Measurements from ENCODE around the gene ATG13. TPM values are rescaled to one million over a fixed set of nuclear protein-coding genes. Genes with fewer than 3 reads are reported as not detected.

ATG13 gene
- total RNA-seq, 4 donors from 2014 or later, result 40.9 to 79.4 (median 66.4) TPM

DNA sequence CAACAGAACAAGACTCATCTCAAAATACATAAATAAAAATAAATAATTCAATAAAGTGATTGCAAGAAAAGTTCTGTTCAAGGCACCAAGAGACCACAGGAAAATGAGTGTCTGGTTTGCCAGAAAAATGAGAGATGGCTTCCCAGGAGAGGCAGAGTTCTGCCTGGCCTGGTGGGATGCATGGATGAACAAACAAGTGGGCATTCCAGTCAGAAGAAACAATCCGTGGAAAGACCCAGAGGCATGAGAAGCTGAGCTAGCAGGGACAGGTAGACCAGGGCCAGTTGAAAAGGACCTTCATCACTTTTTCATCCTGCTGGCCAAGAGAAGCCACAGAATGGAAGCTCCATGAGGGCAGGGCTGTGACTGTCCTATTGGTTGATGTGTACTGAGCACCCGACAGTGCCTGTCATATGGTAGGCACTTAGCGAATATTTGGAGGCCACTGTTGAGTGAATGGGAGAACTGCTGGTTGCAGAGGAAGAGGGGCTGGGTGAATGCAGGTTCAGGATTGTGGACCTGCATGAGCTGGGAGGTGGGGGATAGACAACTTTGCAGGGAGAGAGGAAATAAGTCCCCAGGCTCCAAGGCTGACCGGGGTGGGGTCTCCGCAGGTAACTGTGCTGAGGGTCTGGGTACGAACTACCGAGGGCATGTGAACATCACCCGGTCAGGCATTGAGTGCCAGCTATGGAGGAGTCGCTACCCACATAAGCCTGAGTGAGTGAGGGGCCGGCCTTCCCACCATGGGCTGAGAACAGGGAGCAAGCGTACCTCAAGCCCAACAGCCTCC, 105.4 kb downstream of the ATG13 start:
- 93 to 97% methylated on average over 6 to 10 of the region's 11 CpGs for WGBS, 2 donors
- intact Hi-C loops (cut with DNase I), result no loop called here
- Histone ChIP-seq H3K4me3 (no peak overlapping the region), H3K27me3 (no peaks in the 10 kb centered on the region), H3K9me3 (no peaks in the 10 kb centered on the region), H3K4me1 (peaks cover 0 to 3% (median 0%) of the 10 kb centered on the region in 3 donors), H3K36me3 (no peaks in the 10 kb centered on the region), H3K27ac (no peak overlapping the region)
- DNase-seq, result no peak
- no peak for TF ChIP-seq POLR2A (IDR thresholded peaks at IDR 0.05)
- TF ChIP-seq, protein P1, sequence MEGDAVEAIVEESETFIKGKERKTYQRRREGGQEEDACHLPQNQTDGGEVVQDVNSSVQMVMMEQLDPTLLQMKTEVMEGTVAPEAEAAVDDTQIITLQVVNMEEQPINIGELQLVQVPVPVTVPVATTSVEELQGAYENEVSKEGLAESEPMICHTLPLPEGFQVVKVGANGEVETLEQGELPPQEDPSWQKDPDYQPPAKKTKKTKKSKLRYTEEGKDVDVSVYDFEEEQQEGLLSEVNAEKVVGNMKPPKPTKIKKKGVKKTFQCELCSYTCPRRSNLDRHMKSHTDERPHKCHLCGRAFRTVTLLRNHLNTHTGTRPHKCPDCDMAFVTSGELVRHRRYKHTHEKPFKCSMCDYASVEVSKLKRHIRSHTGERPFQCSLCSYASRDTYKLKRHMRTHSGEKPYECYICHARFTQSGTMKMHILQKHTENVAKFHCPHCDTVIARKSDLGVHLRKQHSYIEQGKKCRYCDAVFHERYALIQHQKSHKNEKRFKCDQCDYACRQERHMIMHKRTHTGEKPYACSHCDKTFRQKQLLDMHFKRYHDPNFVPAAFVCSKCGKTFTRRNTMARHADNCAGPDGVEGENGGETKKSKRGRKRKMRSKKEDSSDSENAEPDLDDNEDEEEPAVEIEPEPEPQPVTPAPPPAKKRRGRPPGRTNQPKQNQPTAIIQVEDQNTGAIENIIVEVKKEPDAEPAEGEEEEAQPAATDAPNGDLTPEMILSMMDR (IDR thresholded peaks at IDR 0.05), result no peak

DNA sequence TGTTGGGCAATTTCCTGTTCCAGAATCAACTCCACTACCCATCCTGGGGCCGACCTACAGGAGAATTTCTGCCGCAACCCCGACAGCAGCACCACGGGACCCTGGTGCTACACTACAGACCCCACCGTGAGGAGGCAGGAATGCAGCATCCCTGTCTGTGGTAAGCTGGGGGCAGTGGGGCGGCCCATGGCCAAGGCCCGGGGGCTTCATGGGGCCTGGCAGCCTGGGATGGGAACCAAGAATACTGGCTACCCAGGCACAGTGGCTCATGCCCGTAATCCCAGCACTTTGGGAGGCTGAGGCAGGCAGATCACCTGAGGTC, 106.0 kb downstream of the ATG13 start:
- no peak for DNase-seq
- Histone ChIP-seq H3K9me3 (no peaks in the 10 kb centered on the region), H3K27me3 (no peaks in the 10 kb centered on the region), H3K4me3 (no peak overlapping the region), H3K27ac (no peak overlapping the region), H3K4me1 (no peaks in the 10 kb centered on the region), H3K36me3 (no peaks in the 10 kb centered on the region)
- 80 to 100% methylated on average over 1 of the region's 8 CpGs for WGBS, 2 donors
- intact Hi-C loops (cut with DNase I), result no loop called here
- TF ChIP-seq, protein P1 (IDR thresholded peaks at IDR 0.05), result no peak
- no peak for TF ChIP-seq POLR2A (IDR thresholded peaks at IDR 0.05)

DNA sequence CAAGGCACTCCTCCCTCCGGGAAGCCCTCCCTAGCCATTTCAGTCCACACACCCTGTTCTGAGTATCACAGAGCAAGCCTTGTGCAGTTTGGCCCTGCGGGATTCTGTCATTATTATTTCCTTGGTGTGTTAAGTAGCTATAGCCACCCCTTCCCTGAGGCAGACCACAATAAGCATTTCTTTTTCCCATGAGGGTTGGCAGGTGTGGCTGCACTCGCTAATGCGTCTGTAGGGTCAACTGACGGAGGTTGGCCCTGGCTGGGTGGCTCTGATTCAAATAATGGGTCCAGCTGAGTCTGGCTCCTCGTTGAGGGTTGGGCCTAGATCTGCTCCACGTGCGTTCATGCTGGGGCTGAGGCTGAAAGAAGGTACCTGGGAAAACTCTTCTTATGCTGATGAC, 106.7 kb downstream of the ATG13 start:
- Histone ChIP-seq H3K27ac (no peak overlapping the region), H3K9me3 (no peaks in the 10 kb centered on the region)
- 54 to 64% methylated on average over 7 to 8 of the region's 8 CpGs for WGBS, 2 donors

More for the DNA sequence above, 106.7 kb downstream of the ATG13 start:
- peaks cover 0 to 2% (median 0%) of the 10 kb centered on the region in 3 donors for H3K4me1 ChIP-seq
- no peak for TF ChIP-seq POLR2A (IDR thresholded peaks at IDR 0.05)
- TF ChIP-seq, protein P1 (IDR thresholded peaks at IDR 0.05), result no peak
- no peak for DNase-seq
- no peak overlapping the region for H3K4me3 ChIP-seq
- intact Hi-C loops (cut with DNase I), result no loop called here
- no peaks in the 10 kb centered on the region for H3K27me3 ChIP-seq
- H3K36me3 ChIP-seq, result no peaks in the 10 kb centered on the region

Other genes with a start within 250 kb of the ATG13 start
- gene MDK, start 235.9 kb upstream of the ATG13 start, total RNA-seq, result 10 to 100 TPM in 3 of 4 donors, 1 to 10 TPM in 1; 5.4 to 62.6 (median 22.5) TPM
- gene CHRM4, start 225.8 kb upstream of the ATG13 start, total RNA-seq, result not detected
- gene AMBRA1, start 23.5 kb upstream of the ATG13 start, total RNA-seq, result 10 to 100 TPM; 20.2 to 31.3 (median 25.9) TPM
- 1 to 10 TPM; 1.3 to 4.2 (median 2.2) TPM for gene HARBI1, start 326 bp upstream of the ATG13 start, total RNA-seq
- 10 to 100 TPM; 39.2 to 53.6 (median 45.8) TPM for gene ARHGAP1, start 83.1 kb downstream of the ATG13 start, total RNA-seq
- 10 to 100 TPM in 3 of 4 donors, 1 to 10 TPM in 1; 5.2 to 15.1 (median 13.5) TPM for gene ZNF408, start 83.5 kb downstream of the ATG13 start, total RNA-seq
- under 1 TPM in 1 of 4 donors, not detected in 3; 0.19 TPM for gene F2, start 101.7 kb downstream of the ATG13 start, total RNA-seq
- 10 to 100 TPM; 18.2 to 36.9 (median 29.7) TPM for gene CKAP5, start 228.7 kb downstream of the ATG13 start, total RNA-seq